ENCODE measurements around the gene ALX4. TPM values are rescaled to one million over a fixed set of nuclear protein-coding genes. Genes with fewer than 3 reads are reported as not detected.

Gene ALX4
- total RNA-seq, 1 donor from 2014 or later, result not detected

GRCh38 chr11:44315947-44316658 is 6.2 kb upstream of the ALX4 start:
- Mint-ChIP-seq H3K36me3 (ENCODE audit: insufficient read depth) (no peaks in the 10 kb centered on the region), H3K27ac (no peak overlapping the region), H3K4me1 (ENCODE audit: low read depth) (peaks cover 8% of the 10 kb centered on the region), H3K9me3 (ENCODE audit: low read depth) (no peaks in the 10 kb centered on the region), H3K27me3 (peaks cover 100% of the 10 kb centered on the region), H3K4me3 (ENCODE audit: low read depth) (peak overlapping the region; percentile 63)
- no peak for DNase-seq (ENCODE audit: low spot score, unreplicated experiment)
- no peak for TF ChIP-seq CTCF (IDR thresholded peaks at IDR 0.05; ENCODE audit: unreplicated experiment)

- DNase-seq (ENCODE audit: low spot score, unreplicated experiment), result no peak
- H3K36me3 Mint-ChIP-seq (ENCODE audit: insufficient read depth), result no peaks in the 10 kb centered on the region
- H3K27me3 Mint-ChIP-seq, result peaks cover 98% of the 10 kb centered on the region
- peaks cover 9% of the 10 kb centered on the region for H3K4me1 Mint-ChIP-seq (ENCODE audit: low read depth)
- no peaks in the 10 kb centered on the region for H3K9me3 Mint-ChIP-seq (ENCODE audit: low read depth)
- H3K27ac Mint-ChIP-seq, result no peak overlapping the region
- TF ChIP-seq CTCF (IDR thresholded peaks at IDR 0.05; ENCODE audit: unreplicated experiment), result no peak
- H3K4me3 Mint-ChIP-seq (ENCODE audit: low read depth), result no peak overlapping the region
These were observed 4.8 kb upstream of the ALX4 start for GRCh38 chr11:44314733-44315132.

- H3K27ac Mint-ChIP-seq, result no peak overlapping the region
- no peak overlapping the region for H3K4me3 Mint-ChIP-seq (ENCODE audit: low read depth)
- H3K36me3 Mint-ChIP-seq (ENCODE audit: insufficient read depth), result no peaks in the 10 kb centered on the region
- DNase-seq (ENCODE audit: low spot score, unreplicated experiment), result no peak
- H3K4me1 Mint-ChIP-seq (ENCODE audit: low read depth), result peaks cover 7% of the 10 kb centered on the region
- H3K27me3 Mint-ChIP-seq, result peaks cover 95% of the 10 kb centered on the region
- no peak for TF ChIP-seq CTCF (IDR thresholded peaks at IDR 0.05; ENCODE audit: unreplicated experiment)
- no peaks in the 10 kb centered on the region for H3K9me3 Mint-ChIP-seq (ENCODE audit: low read depth)
These were observed 4.0 kb upstream of the ALX4 start for GRCh38 chr11:44313761-44314489.

GRCh38 chr11:44312876-44313275 is 2.9 kb upstream of the ALX4 start:
- no peak for DNase-seq (ENCODE audit: low spot score, unreplicated experiment)
- no peak overlapping the region for H3K27ac Mint-ChIP-seq
- H3K27me3 Mint-ChIP-seq, result peaks cover 95% of the 10 kb centered on the region
- no peak overlapping the region for H3K4me3 Mint-ChIP-seq (ENCODE audit: low read depth)
- no peak for TF ChIP-seq CTCF (IDR thresholded peaks at IDR 0.05; ENCODE audit: unreplicated experiment)
- H3K9me3 Mint-ChIP-seq (ENCODE audit: low read depth), result no peaks in the 10 kb centered on the region
- H3K4me1 Mint-ChIP-seq (ENCODE audit: low read depth), result peaks cover 7% of the 10 kb centered on the region
- no peaks in the 10 kb centered on the region for H3K36me3 Mint-ChIP-seq (ENCODE audit: insufficient read depth)

GRCh38 chr11:44311339-44312261 is 1.7 kb upstream of the ALX4 start:
- H3K4me3 Mint-ChIP-seq (ENCODE audit: low read depth), result no peak overlapping the region
- DNase-seq (ENCODE audit: low spot score, unreplicated experiment), result no peak
- peak overlapping the region; percentile 38 for H3K27ac Mint-ChIP-seq
- peaks cover 5% of the 10 kb centered on the region for H3K4me1 Mint-ChIP-seq (ENCODE audit: low read depth)
- TF ChIP-seq CTCF (IDR thresholded peaks at IDR 0.05; ENCODE audit: unreplicated experiment), result no peak
- peaks cover 95% of the 10 kb centered on the region for H3K27me3 Mint-ChIP-seq
- H3K36me3 Mint-ChIP-seq (ENCODE audit: insufficient read depth), result no peaks in the 10 kb centered on the region
- H3K9me3 Mint-ChIP-seq (ENCODE audit: low read depth), result no peaks in the 10 kb centered on the region
